GM12892 (cell line): ENCODE measurements around the gene QTRT2.

Experiments
- DNase-seq: peaks from one replicate; pipeline ENCODE4 v3.0.0; 2011; ENCODE audit not compliant: insufficient read length
- FAIRE-seq: peaks from 2 replicates; lab custom pipeline; 2011; peaks lifted over from hg19 to GRCh38; lab: Jason Lieb, UNC
- POLR2A ChIP-seq: IDR thresholded peaks from 2 replicates; pipeline ENCODE4 v1.6.1; 2011; ENCODE audit warnings: low read depth, low read length, control low read depth
- POLR2AphosphoS5 ChIP-seq: IDR thresholded peaks from 2 replicates; pipeline ENCODE4 v1.6.1; 2011; ENCODE audit warnings: low read depth, low read length, control low read depth
- TAF1 ChIP-seq: IDR thresholded peaks from 2 replicates; pipeline ENCODE4 v1.6.1; 2011; ENCODE audit warnings: low read depth, mild to moderate bottlenecking, control low read depth, low read length, borderline replicate concordance

The QTRT2 gene

DNA sequence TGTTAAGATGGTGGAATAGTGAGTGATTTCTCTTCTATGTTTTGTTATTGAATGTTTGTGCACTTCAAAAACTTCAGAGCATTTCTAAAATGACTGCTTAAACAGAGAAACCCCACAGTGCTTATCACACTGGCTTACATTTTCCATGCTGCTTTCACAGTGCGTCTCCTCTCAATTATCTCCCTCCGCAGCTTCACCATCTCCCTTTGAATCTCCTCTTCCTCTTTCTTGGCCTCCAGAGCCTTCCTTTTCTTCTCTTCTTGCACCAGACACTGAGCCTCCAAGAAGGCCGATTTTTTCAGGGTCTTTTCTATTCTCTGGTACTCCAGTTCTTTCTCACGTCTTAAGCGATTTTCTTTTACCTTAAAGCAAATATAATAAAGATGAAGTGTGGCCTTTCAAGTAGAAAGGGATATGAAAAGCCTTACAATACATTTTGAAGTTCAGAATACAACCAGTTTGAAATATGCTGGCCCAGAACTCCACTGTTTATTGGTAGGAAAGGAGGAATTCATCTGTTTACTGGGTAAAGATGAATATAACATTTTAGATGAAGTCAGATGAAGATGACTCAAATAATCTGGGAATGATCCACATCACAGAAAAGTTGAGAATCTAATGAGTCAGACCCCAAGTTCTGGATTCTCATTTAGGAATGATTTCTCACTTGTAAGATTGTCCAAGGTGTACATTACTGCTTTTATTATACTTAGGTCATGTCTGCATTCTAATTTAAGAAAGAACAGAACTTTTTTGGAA, 21.6 kb upstream of the QTRT2 start:
- TF ChIP-seq POLR2A (no peak), TAF1 (no peak), POLR2AphosphoS5 (no peak)
- FAIRE-seq: no peak
- DNase-seq: no peak

DNA sequence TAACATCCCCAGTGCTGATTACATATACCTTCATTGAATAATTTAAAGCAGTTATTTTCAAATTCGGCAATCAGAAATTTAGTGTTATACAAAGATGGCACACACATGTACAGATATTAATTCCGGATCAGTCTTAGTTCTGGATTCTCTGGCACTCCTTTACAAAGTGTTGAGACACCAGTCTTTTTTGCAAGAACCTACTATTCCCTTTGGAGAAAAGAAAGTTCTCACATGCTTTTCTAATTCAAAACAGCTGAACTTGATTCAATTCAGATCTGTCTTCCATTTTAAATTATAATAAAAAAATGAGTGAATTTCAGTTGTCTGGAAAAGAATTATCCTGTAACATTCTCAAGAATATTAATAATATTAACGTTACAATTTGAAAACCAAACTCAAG, 20.6 kb upstream of the QTRT2 start:
- DNase-seq: no peak
- no peak for FAIRE-seq
- TF ChIP-seq POLR2AphosphoS5 (no peak), POLR2A (no peak), TAF1 (no peak)

- DNase-seq: no peak
- TF ChIP-seq POLR2AphosphoS5: no peak
- TF ChIP-seq POLR2A: no peak
- no peak for TF ChIP-seq TAF1
- FAIRE-seq: no peak
Measured at GRCh38 chr3:114043205-114043604, 13.3 kb upstream of the QTRT2 start.

DNA sequence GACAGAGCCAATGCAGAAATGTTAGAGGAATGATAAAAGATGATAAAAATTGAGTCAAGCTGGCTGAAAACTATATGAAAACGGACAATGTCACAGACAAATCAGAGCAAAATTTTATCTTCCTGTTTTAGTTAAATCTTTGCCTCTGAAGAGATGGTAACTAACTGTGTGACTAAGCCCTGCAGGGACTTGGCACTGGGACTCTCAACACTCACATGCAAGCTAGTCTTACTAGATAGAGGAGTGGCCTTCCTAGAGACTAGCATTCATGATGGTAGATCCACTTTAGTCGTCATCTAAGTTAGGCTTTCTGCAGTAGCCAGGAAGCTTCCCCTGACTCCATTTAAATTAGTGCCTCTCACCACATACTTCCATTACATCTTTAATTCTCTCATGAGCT, 4.3 kb upstream of the QTRT2 start:
- no peak for DNase-seq
- TF ChIP-seq POLR2AphosphoS5 (no peak), TAF1 (no peak), POLR2A (no peak)
- FAIRE-seq: no peak

GRCh38 chr3:114057011-114057347, 442 bp downstream of the QTRT2 start:
- FAIRE-seq: no peak

GRCh38 chr3:114058646-114059045, 2.1 kb downstream of the QTRT2 start:
- no peak for DNase-seq
- no peak for FAIRE-seq
- TF ChIP-seq POLR2AphosphoS5 (no peak), POLR2A (no peak), TAF1 (no peak)

More at GRCh38 chr3:114057011-114057347, 442 bp downstream of the QTRT2 start:
- TF ChIP-seq POLR2A (no peak), POLR2AphosphoS5 (no peak), TAF1 (no peak)
- DNase-seq: no peak

DNA sequence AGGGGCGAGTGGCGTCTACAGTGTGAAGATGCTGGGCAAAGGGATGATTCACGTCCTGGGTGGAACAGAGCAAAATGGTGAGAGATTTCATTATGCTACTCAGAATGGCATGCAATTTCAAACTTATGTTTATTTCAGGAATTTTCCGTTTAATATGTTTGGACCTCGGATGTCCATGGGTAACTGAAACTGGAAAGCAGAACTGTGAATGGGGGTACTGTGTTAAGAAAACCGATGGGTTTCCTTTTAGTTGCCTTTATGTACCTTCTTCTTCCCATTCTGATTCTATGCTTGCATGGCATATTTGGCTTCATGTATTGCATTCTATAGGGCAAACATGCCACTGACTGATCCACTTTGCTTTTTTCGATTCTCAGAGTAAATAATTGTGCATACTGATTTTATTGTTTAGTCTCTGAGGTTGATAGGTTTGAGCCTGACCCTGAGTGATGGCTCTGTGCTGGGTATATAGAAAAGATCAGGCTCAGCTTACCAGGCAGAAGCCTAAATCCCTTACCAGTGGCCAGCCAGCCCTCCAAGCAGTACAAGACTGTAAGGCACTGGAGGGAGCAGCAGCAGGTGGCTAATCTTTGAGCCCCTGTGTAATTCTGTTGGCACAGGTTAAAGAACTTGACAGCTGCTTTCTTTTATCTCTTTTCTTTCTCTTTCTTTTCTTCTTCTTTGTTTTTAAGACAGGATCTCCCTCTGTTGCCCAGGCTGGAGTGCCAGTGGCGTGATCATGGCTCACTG, 4.5 kb downstream of the QTRT2 start:
- no peak for TF ChIP-seq TAF1
- TF ChIP-seq POLR2AphosphoS5: no peak
- TF ChIP-seq POLR2A: no peak
- FAIRE-seq: no peak
- DNase-seq: no peak

GRCh38 chr3:114067804-114068203, 11.3 kb downstream of the QTRT2 start:
- no peak for FAIRE-seq
- no peak for DNase-seq
- TF ChIP-seq TAF1 (no peak), POLR2A (no peak), POLR2AphosphoS5 (no peak)

GRCh38 chr3:114068336-114068735, 11.8 kb downstream of the QTRT2 start:
- DNase-seq: no peak
- no peak for TF ChIP-seq POLR2AphosphoS5
- TF ChIP-seq POLR2A: no peak
- no peak for TF ChIP-seq TAF1
- FAIRE-seq: no peak

GRCh38 chr3:114071786-114072185, 15.2 kb downstream of the QTRT2 start:
- DNase-seq (no peak), FAIRE-seq (no peak)
- TF ChIP-seq POLR2AphosphoS5 (no peak), TAF1 (no peak), POLR2A (no peak)

GRCh38 chr3:114076711-114077110, 20.2 kb downstream of the QTRT2 start:
- DNase-seq (no peak), FAIRE-seq (no peak)
- no peak for TF ChIP-seq POLR2A
- TF ChIP-seq TAF1: no peak
- TF ChIP-seq POLR2AphosphoS5: no peak
